Tibial nerve (tissue), 4 donors: ENCODE measurements around the gene ETV6.

Experiments used
- CTCF ChIP-seq, 5 experiments: fragments of 200-600 bp in 3 of 5; fragments of 450-650 bp in 2 of 5; sonication (generic) in 3 of 5; IDR thresholded peaks; one replicate each; pipeline ENCODE4 v1.5.1; 2016 to 2019; ENCODE audit warnings: antibody characterized with exemption in 5 of 5, mild to moderate bottlenecking in 3 of 5, moderate library complexity in 2 of 5
- EP300 ChIP-seq, 2 donors: sonication (generic); formaldehyde crosslinking; IDR thresholded peaks; one replicate each; pipeline ENCODE4 v1.6.1; 2017; ENCODE audit warnings: antibody characterized with exemption in 2 of 2, mild to moderate bottlenecking in 1 of 2
- POLR2A ChIP-seq, 2 donors: fragments of 450-650 bp; IDR thresholded peaks; one replicate each; pipeline ENCODE4 v1.6.1; 2017; ENCODE audit warnings: antibody characterized with exemption in 2 of 2, mild to moderate bottlenecking in 2 of 2, moderate library complexity in 2 of 2

- TF ChIP-seq POLR2A (IDR thresholded peaks at IDR 0.05) (no peak), CTCF (IDR thresholded peaks at IDR 0.05) (no peak), EP300 (IDR thresholded peaks at IDR 0.05) (no peak)
Measured at GRCh38 chr12:11759899-11760298, 110.4 kb downstream of the ETV6 start.
